HG03521 (cell line): ENCODE measurements around the gene DUOXA1.
"Not testable (repeated sequence)": the region's sequence is repeated elsewhere in the genome, so short reads cannot be mapped to it uniquely, and the experiment has no call there.

ENCODE experiments used
- ATAC-seq: cut with Tn5 transposase; IDR thresholded peaks from one replicate; pipeline ENCODE4 v1.9.1; 2021; ENCODE audit warnings: mild to moderate bottlenecking, moderate library complexity; ENCODE audit not compliant: unreplicated experiment

DUOXA1 gene

GRCh38 chr15:45114751-45115085, 15.0 kb downstream of the DUOXA1 start:
- ATAC-seq: no peak

GRCh38 chr15:45114076-45114750, 15.5 kb downstream of the DUOXA1 start, which contains the start of the genes DUOX2 and DUOXA2:
Gene DUOX2, minus strand, starts transcription at chr15:45114172. Its CDS starts 761 bp downstream, at chr15:45113411.
Gene DUOXA2, plus strand, starts transcription at chr15:45114326. Its CDS starts 280 bp downstream, at chr15:45114606.
- no peak for ATAC-seq

GRCh38 chr15:45113380-45113990, 16.2 kb downstream of the DUOXA1 start:
- ATAC-seq: no peak

- ATAC-seq: no peak
Measured at GRCh38 chr15:45112591-45113379, 16.9 kb downstream of the DUOXA1 start.

- ATAC-seq: no peak
Measured at GRCh38 chr15:45112143-45112590, 17.5 kb downstream of the DUOXA1 start.

- ATAC-seq: no peak
Measured at GRCh38 chr15:45111390-45112142, 18.1 kb downstream of the DUOXA1 start.

- no peak for ATAC-seq
Measured at GRCh38 chr15:45110256-45110820, 19.3 kb downstream of the DUOXA1 start.

GRCh38 chr15:45107941-45108630, 21.6 kb downstream of the DUOXA1 start:
- ATAC-seq: no peak

GRCh38 chr15:45106002-45106790, 23.5 kb downstream of the DUOXA1 start:
- ATAC-seq: no peak

- ATAC-seq: no peak
Measured at GRCh38 chr15:45105586-45105985, 24.1 kb downstream of the DUOXA1 start.

- ATAC-seq: not testable (repeated sequence)
Measured at GRCh38 chr15:45104170-45104569, 25.5 kb downstream of the DUOXA1 start.

- no peak for ATAC-seq
Measured at GRCh38 chr15:45102226-45102625, 27.5 kb downstream of the DUOXA1 start.

GRCh38 chr15:45101749-45102148, 27.9 kb downstream of the DUOXA1 start:
- ATAC-seq: no peak

GRCh38 chr15:45100884-45101625, 28.6 kb downstream of the DUOXA1 start:
- ATAC-seq: no peak

- ATAC-seq: no peak
Measured at GRCh38 chr15:45099549-45100165, 30.0 kb downstream of the DUOXA1 start.

GRCh38 chr15:45097466-45097865, 32.2 kb downstream of the DUOXA1 start:
- no peak for ATAC-seq

- ATAC-seq: no peak
Measured at GRCh38 chr15:45095661-45096060, 34.0 kb downstream of the DUOXA1 start.

- ATAC-seq: no peak
Measured at GRCh38 chr15:45094358-45094730, 35.3 kb downstream of the DUOXA1 start.
